Sigmoid colon (tissue), 7 donors: ENCODE measurements around the gene USP17L28. TPM values are rescaled to one million over a fixed set of nuclear protein-coding genes. Genes with fewer than 3 reads are reported as not detected.
"Not testable (repeated sequence)": the region's sequence is repeated elsewhere in the genome, so short reads cannot be mapped to it uniquely, and the experiment has no call there.

Source experiments
- DNase-seq: peaks from one replicate; pipeline ENCODE4 v3.0.0-alpha.2; 2019
- H3K27ac ChIP-seq, 4 donors: fragments of 200-600 bp; sonication (generic); one replicate each; pipeline ENCODE4 v1.5.1; 2016 to 2019; ENCODE audit warnings: mild to moderate bottlenecking in 1 of 4
- H3K27me3 ChIP-seq, 3 donors: fragments of 200-600 bp; sonication (generic); one replicate each; pipeline ENCODE4 v1.5.1; 2019; ENCODE audit warnings: mild to moderate bottlenecking in 1 of 3
- H3K36me3 ChIP-seq, 4 donors: fragments of 200-600 bp; sonication (generic); one replicate each; pipeline ENCODE4 v1.5.1; 2016 to 2019
- H3K4me1 ChIP-seq, 4 donors: fragments of 200-600 bp; sonication (generic); one replicate each; pipeline ENCODE4 v1.5.1; 2017 to 2019
- H3K4me3 ChIP-seq, 4 donors: fragments of 200-600 bp; sonication (generic); one replicate each; pipeline ENCODE4 v1.5.1; 2017 to 2019; ENCODE audit warnings: mild to moderate bottlenecking in 2 of 4, moderate library complexity in 1 of 4
- H3K9me3 ChIP-seq, 4 donors: fragments of 200-600 bp in 3 of 4; sonication (generic) in 3 of 4; one replicate each; pipeline versions ENCODE4 v1.5.1 to v1.6.1; 2013 to 2019
- CTCF ChIP-seq, 4 experiments: fragments of 450-650 bp in 3 of 4; fragments of 200-600 bp in 1 of 4; IDR thresholded peaks; one replicate each; pipeline ENCODE4 v1.5.1; 2016 to 2019; ENCODE audit warnings: antibody characterized with exemption in 4 of 4, mild to moderate bottlenecking in 3 of 4, moderate library complexity in 2 of 4
- EP300 ChIP-seq, 4 donors: sonication (generic); formaldehyde crosslinking; IDR thresholded peaks; one replicate each; pipeline ENCODE4 v1.6.1; 2017; ENCODE audit warnings: antibody characterized with exemption in 4 of 4
- POLR2A ChIP-seq, 2 donors: fragments of 450-650 bp; IDR thresholded peaks; one replicate each; pipeline ENCODE4 v1.6.1; 2016; ENCODE audit warnings: antibody characterized with exemption in 2 of 2, mild to moderate bottlenecking in 2 of 2, moderate library complexity in 2 of 2
- POLR2AphosphoS5 ChIP-seq, 4 donors: sonication (generic); formaldehyde crosslinking; IDR thresholded peaks; one replicate each; pipeline ENCODE4 v1.6.1; 2017; ENCODE audit warnings: antibody characterized with exemption in 4 of 4
- WGBS, 2 donors: extraction: QIAGEN DNeasy Blood & Tissue Kit; methylation state at CpG; one replicate each; pipeline ENCODE4 v1.1.7; 2013; 5-methylcytosine and 5-hydroxymethylcytosine counted together
- intact Hi-C: fragments of 100-400 bp; cut with DNase I; formaldehyde crosslinking; loops from one replicate; pipeline ENCODE4 v1.15.1; 2023
- polyA plus RNA-seq, 3 donors: library from polyadenylated mRNA; stranded (reverse); fragments of 200-250 nt; gene quantifications; one replicate each; pipeline ENCODE4 v1.2.3, GENCODE V29; 2013
- total RNA-seq, 4 donors: library from RNA; depleted of rRNA; stranded (reverse); fragments of >200 nt; gene quantifications; one replicate each; pipeline ENCODE4 v1.1.0, GENCODE V29; 2016
- donor health status: healthy with polysubstance abuse.
- donor health status: Bipolar disorder and iron deficiency.
- donor health status: healthy.

USP17L28 gene
- total and polyA plus RNA-seq, 7 donors = not detected

GRCh38 chr4:9381012-9381534 is 32.4 kb downstream of the USP17L28 start:
- peak overlapping the region in 3 of 4 donors; percentile 40 to 49 (median 48) for H3K4me3 ChIP-seq
- intact Hi-C loops, H3K9me3 ChIP-seq, H3K4me1 ChIP-seq, H3K27ac ChIP-seq, H3K27me3 ChIP-seq, H3K36me3 ChIP-seq: not testable (repeated sequence)
- peak; percentile 74 for DNase-seq
- TF ChIP-seq CTCF (IDR thresholded peaks at IDR 0.05) = peak in 2 of 4 experiments; percentile 39 to 58
- 21 to 25% methylated on average over 36 of the region's 36 CpGs for WGBS, 2 donors

GRCh38 chr4:9384126-9384525 is 35.4 kb downstream of the USP17L28 start:
- Histone ChIP-seq H3K4me1 (no peaks in the 10 kb centered on the region), H3K27me3 (no peaks in the 10 kb centered on the region), H3K27ac (no peak overlapping the region), H3K9me3 (no peaks in the 10 kb centered on the region), H3K4me3 (no peak overlapping the region), H3K36me3 (no peaks in the 10 kb centered on the region)
- no peak for DNase-seq
- 41 to 78% methylated on average over 1 of the region's 1 CpG for WGBS, 2 donors
- TF ChIP-seq POLR2A (IDR thresholded peaks at IDR 0.05) (no peak), EP300 (IDR thresholded peaks at IDR 0.05) (no peak), POLR2AphosphoS5 (IDR thresholded peaks at IDR 0.05) (no peak), CTCF (IDR thresholded peaks at IDR 0.05) (no peak)
- intact Hi-C loops = no loop called here

- H3K27me3 ChIP-seq, H3K9me3 ChIP-seq, H3K27ac ChIP-seq, DNase-seq, H3K4me1 ChIP-seq, H3K36me3 ChIP-seq, H3K4me3 ChIP-seq, intact Hi-C loops: not testable (repeated sequence)
- WGBS, 2 donors = 38 to 60% methylated on average over 2 of the region's 2 CpGs
These were observed 40.3 kb downstream of the USP17L28 start for GRCh38 chr4:9389001-9389400.

Other genes with a start within 250 kb of the USP17L28 start
- not detected for gene FAM90A26, start 178.5 kb upstream of the USP17L28 start, total RNA-seq
- gene FAM90A26, start 178.5 kb upstream of the USP17L28 start, polyA plus RNA-seq = not detected
- not detected for gene USP17L10, start 138.2 kb upstream of the USP17L28 start, total RNA-seq
- not detected for gene USP17L10, start 138.2 kb upstream of the USP17L28 start, polyA plus RNA-seq
- gene USP17L11, start 133.5 kb upstream of the USP17L28 start, total RNA-seq = not detected
- gene USP17L11, start 133.5 kb upstream of the USP17L28 start, polyA plus RNA-seq = not detected
- gene USP17L12, start 128.7 kb upstream of the USP17L28 start, total RNA-seq = not detected
- not detected for gene USP17L12, start 128.7 kb upstream of the USP17L28 start, polyA plus RNA-seq
- gene USP17L13, start 124.0 kb upstream of the USP17L28 start, total RNA-seq = not detected
- not detected for gene USP17L13, start 124.0 kb upstream of the USP17L28 start, polyA plus RNA-seq
- not detected for gene USP17L15, start 114.5 kb upstream of the USP17L28 start, total RNA-seq
- not detected for gene USP17L15, start 114.5 kb upstream of the USP17L28 start, polyA plus RNA-seq
- not detected for gene USP17L17, start 105.0 kb upstream of the USP17L28 start, total RNA-seq
- not detected for gene USP17L17, start 105.0 kb upstream of the USP17L28 start, polyA plus RNA-seq
- not detected for gene USP17L18, start 100.3 kb upstream of the USP17L28 start, total RNA-seq
- not detected for gene USP17L18, start 100.3 kb upstream of the USP17L28 start, polyA plus RNA-seq
- not detected for gene USP17L19, start 95.5 kb upstream of the USP17L28 start, total RNA-seq
- not detected for gene USP17L19, start 95.5 kb upstream of the USP17L28 start, polyA plus RNA-seq
- gene USP17L20, start 90.8 kb upstream of the USP17L28 start, total RNA-seq = not detected
- not detected for gene USP17L20, start 90.8 kb upstream of the USP17L28 start, polyA plus RNA-seq
- gene USP17L21, start 86.0 kb upstream of the USP17L28 start, total RNA-seq = not detected
- gene USP17L21, start 86.0 kb upstream of the USP17L28 start, polyA plus RNA-seq = not detected
- not detected for gene USP17L22, start 81.3 kb upstream of the USP17L28 start, total RNA-seq
- not detected for gene USP17L22, start 81.3 kb upstream of the USP17L28 start, polyA plus RNA-seq
- gene USP17L24, start 23.7 kb upstream of the USP17L28 start, total RNA-seq = not detected
- gene USP17L24, start 23.7 kb upstream of the USP17L28 start, polyA plus RNA-seq = not detected
- not detected for gene USP17L25, start 19.0 kb upstream of the USP17L28 start, total RNA-seq
- gene USP17L25, start 19.0 kb upstream of the USP17L28 start, polyA plus RNA-seq = not detected
- not detected for gene USP17L26, start 14.2 kb upstream of the USP17L28 start, total RNA-seq
- not detected for gene USP17L26, start 14.2 kb upstream of the USP17L28 start, polyA plus RNA-seq
- gene USP17L5, start 9.5 kb upstream of the USP17L28 start, total RNA-seq = not detected
- gene USP17L5, start 9.5 kb upstream of the USP17L28 start, polyA plus RNA-seq = not detected
- not detected for gene USP17L27, start 4.7 kb upstream of the USP17L28 start, total RNA-seq
- not detected for gene USP17L27, start 4.7 kb upstream of the USP17L28 start, polyA plus RNA-seq
- not detected for gene USP17L29, start 4.7 kb downstream of the USP17L28 start, total RNA-seq
- not detected for gene USP17L29, start 4.7 kb downstream of the USP17L28 start, polyA plus RNA-seq
- gene USP17L30, start 14.2 kb downstream of the USP17L28 start, total RNA-seq = not detected
- not detected for gene USP17L30, start 14.2 kb downstream of the USP17L28 start, polyA plus RNA-seq
- gene DEFB131A, start 95.5 kb downstream of the USP17L28 start, total RNA-seq = not detected
- gene DEFB131A, start 95.5 kb downstream of the USP17L28 start, polyA plus RNA-seq = not detected